HCT116 (cell line): ENCODE measurements around the gene ZNF398. TPM values are rescaled to one million over a fixed set of nuclear protein-coding genes. Genes with fewer than 3 reads are reported as not detected.

ENCODE experiments used
- ATAC-seq: fragments of 200-7000 bp; cut with Tn5 transposase; 2 replicates; pipeline ENCODE4 v1.9.1; 2020; ENCODE audit warnings: mild to moderate bottlenecking, moderate library complexity
- BruUV-seq: library from RNA; stranded (reverse); fragments of 400-500 nt; replicated peaks from 2 replicates; lab custom pipeline; 2021; lab: Mats Ljungman, UMichigan
- CTCF ChIA-PET: fragments of 300-600 bp; sonication (Branson Sonifier 250); formaldehyde crosslinking; loops from one replicate; lab custom pipeline; 2021; ENCODE audit warnings: antibody characterized with exemption; lab: Charles Lee
- POLR2A ChIA-PET: fragments of 300-600, 350-600 bp; sonication (Branson Sonifier 250); formaldehyde crosslinking; loops from one replicate; lab custom pipeline; 2021; ENCODE audit warnings: antibody characterized with exemption; lab: Charles Lee
- RAD21 ChIA-PET, 2 experiments: fragments of 300-600 bp; sonication (Branson Sonifier 250); formaldehyde crosslinking; loops; one replicate each; lab custom pipeline; 2023; ENCODE audit warnings: low total read pairs in 2 of 2; ENCODE audit not compliant: uncharacterized antibody in 2 of 2, unreplicated experiment in 2 of 2, low non-redundant PET in 1 of 2; lab: Charles Lee
- DNase-seq: peaks from one replicate; pipeline ENCODE4 v3.0.0-alpha.2; 2010; ENCODE audit warnings: low read depth, low spot score
- H2AFZ ChIP-seq: fragments of 200-600 bp; shearing (Covaris generic), sonication (generic); 2 replicates; pipeline ENCODE4 v1.6.1; 2017; ENCODE audit warnings: low read depth, mixed run types, mixed read lengths, antibody characterized with exemption, low read length; ENCODE audit not compliant: poor library complexity, severe bottlenecking
- H3K27ac ChIP-seq: 2 replicates; pipeline ENCODE4 v1.5.1; 2012; ENCODE audit warnings: low read depth, low read length
- H3K27me3 ChIP-seq: fragments of 200-600 bp; sonication (generic); 2 replicates; pipeline ENCODE4 v1.6.1; 2016; ENCODE audit warnings: mixed run types, low read length, mixed read lengths; ENCODE audit not compliant: insufficient read depth
- H3K36me3 ChIP-seq, 2 experiments: fragments of 200-500 bp in 1 of 2; fragments of 200-600 bp in 1 of 2; sonication (Bioruptor generic) in 1 of 2; sonication (generic) in 1 of 2; 2 replicates each; pipeline versions ENCODE4 v1.5.1 to v1.6.1; 2014 to 2016; ENCODE audit warnings: low read length in 2 of 2, inconsistent platforms in 1 of 2, mixed read lengths in 1 of 2, mixed run types in 1 of 2; ENCODE audit not compliant: insufficient read depth in 2 of 2, control insufficient read depth in 1 of 2
- H3K4me1 ChIP-seq, 2 experiments: fragments of 200-600 bp in 1 of 2; sonication (generic) in 1 of 2; 2 replicates each; pipeline versions ENCODE4 v1.5.1 to v1.6.1; 2012 to 2017; ENCODE audit warnings: low read length in 2 of 2, inconsistent platforms in 1 of 2, mild to moderate bottlenecking in 1 of 2, mixed read lengths in 1 of 2, mixed run types in 1 of 2, moderate library complexity in 1 of 2; ENCODE audit not compliant: insufficient read depth in 2 of 2, control insufficient read depth in 1 of 2
- H3K4me2 ChIP-seq: fragments of 200-600 bp; sonication (generic); 2 replicates; pipeline ENCODE4 v1.6.1; 2017; ENCODE audit warnings: mixed run types, low read length, mixed read lengths
- H3K4me3 ChIP-seq, 2 experiments: fragments of 200-600 bp in 1 of 2; sonication (generic) in 1 of 2; replicated peaks in 1 of 2; 2 replicates each; pipeline ENCODE4 v1.5.1; 2011 to 2016; ENCODE audit warnings: low read length in 2 of 2, control low read depth in 1 of 2, low read depth in 1 of 2, mild to moderate bottlenecking in 1 of 2, mixed read lengths in 1 of 2, mixed run types in 1 of 2
- H3K79me2 ChIP-seq: fragments of 200-600 bp; sonication (generic); 2 replicates; pipeline ENCODE4 v1.6.1; 2017; ENCODE audit warnings: mild to moderate bottlenecking, mixed run types, low read length, moderate library complexity, mixed read lengths; ENCODE audit not compliant: insufficient read depth
- H3K9ac ChIP-seq: fragments of 200-600 bp; sonication (generic); 2 replicates; pipeline ENCODE4 v1.6.1; 2016; ENCODE audit warnings: low read length, mixed read lengths
- H3K9me2 ChIP-seq: fragments of 200-600 bp; sonication (generic), shearing (Covaris generic); 2 replicates; pipeline ENCODE4 v1.6.1; 2017; ENCODE audit warnings: mixed run types, mild to moderate bottlenecking, moderate library complexity; ENCODE audit not compliant: insufficient read depth
- H3K9me3 ChIP-seq, 2 experiments: fragments of 200-500 bp in 1 of 2; fragments of 200-600 bp in 1 of 2; sonication (Bioruptor generic) in 1 of 2; sonication (generic) in 1 of 2; 2 replicates each; pipeline ENCODE4 v1.6.1; 2014 to 2017; ENCODE audit warnings: low read length in 2 of 2, mixed read lengths in 2 of 2, inconsistent platforms in 1 of 2, low read depth in 1 of 2, mild to moderate bottlenecking in 1 of 2, mixed run types in 1 of 2, moderate library complexity in 1 of 2; ENCODE audit not compliant: control insufficient read depth in 1 of 2, insufficient read depth in 1 of 2
- H4K20me1 ChIP-seq: fragments of 200-600 bp; sonication (generic), shearing (Covaris generic); 2 replicates; pipeline ENCODE4 v1.6.1; 2017; ENCODE audit warnings: mixed run types, mild to moderate bottlenecking, moderate library complexity; ENCODE audit not compliant: insufficient read depth
- CEBPB ChIP-seq: IDR thresholded peaks from 2 replicates; pipeline ENCODE4 v1.6.1; 2012; ENCODE audit warnings: low read depth
- CTCF ChIP-seq, 3 experiments: fragments of 200-600 bp in 1 of 3; sonication (generic) in 1 of 3; IDR thresholded peaks in 2 of 3; conservative IDR thresholded peaks in 1 of 3; 2 replicates each; pipeline ENCODE4 v1.5.1; 2012 to 2017; ENCODE audit warnings: low read depth in 2 of 3, low read length in 2 of 3, antibody characterized with exemption in 1 of 3, borderline replicate concordance in 1 of 3, control low read depth in 1 of 3, mild to moderate bottlenecking in 1 of 3, mixed read lengths in 1 of 3, mixed run types in 1 of 3, moderate library complexity in 1 of 3; ENCODE audit not compliant: insufficient read depth in 1 of 3
- EGR1 ChIP-seq: IDR thresholded peaks from 2 replicates; pipeline ENCODE4 v1.6.1; 2012; ENCODE audit warnings: low read depth
- EZH2 ChIP-seq: fragments of 200-600 bp; sonication (generic); IDR thresholded peaks from 2 replicates; pipeline ENCODE4 v1.6.1; 2017; ENCODE audit warnings: antibody characterized with exemption, mixed run types
- FOSL1 ChIP-seq: IDR thresholded peaks from 2 replicates; pipeline ENCODE4 v1.6.1; 2012; ENCODE audit warnings: low read depth
- JUND ChIP-seq: IDR thresholded peaks from 2 replicates; pipeline ENCODE4 v1.6.1; 2012
- POLR2AphosphoS5 ChIP-seq: IDR thresholded peaks from 2 replicates; pipeline ENCODE4 v1.6.1; 2011; ENCODE audit warnings: mild to moderate bottlenecking, low read depth, low read length, moderate library complexity
- ZBTB33 ChIP-seq: IDR thresholded peaks from 2 replicates; pipeline ENCODE4 v1.6.1; 2011; ENCODE audit warnings: mild to moderate bottlenecking, low read length, moderate library complexity; ENCODE audit not compliant: insufficient replicate concordance; ENCODE audit errors: extremely low read depth
- intact Hi-C: fragments of 100-400 bp; cut with micrococcal nuclease; formaldehyde crosslinking; loops from 2 replicates; pipeline ENCODE4 v1.10.0; 2022
- total RNA-seq: library from RNA; stranded (reverse); gene quantifications from one replicate; pipeline ENCODE4 v1.2.1, GENCODE V29; 2021; ENCODE audit not compliant: unreplicated experiment
- TF ChIP-seq, protein P1 (sequence below): IDR thresholded peaks from 2 replicates; pipeline ENCODE4 v1.6.1; 2012

The ZNF398 gene
- total RNA-seq, 1 experiment from 2014 or later, result 14.1 TPM

DNA sequence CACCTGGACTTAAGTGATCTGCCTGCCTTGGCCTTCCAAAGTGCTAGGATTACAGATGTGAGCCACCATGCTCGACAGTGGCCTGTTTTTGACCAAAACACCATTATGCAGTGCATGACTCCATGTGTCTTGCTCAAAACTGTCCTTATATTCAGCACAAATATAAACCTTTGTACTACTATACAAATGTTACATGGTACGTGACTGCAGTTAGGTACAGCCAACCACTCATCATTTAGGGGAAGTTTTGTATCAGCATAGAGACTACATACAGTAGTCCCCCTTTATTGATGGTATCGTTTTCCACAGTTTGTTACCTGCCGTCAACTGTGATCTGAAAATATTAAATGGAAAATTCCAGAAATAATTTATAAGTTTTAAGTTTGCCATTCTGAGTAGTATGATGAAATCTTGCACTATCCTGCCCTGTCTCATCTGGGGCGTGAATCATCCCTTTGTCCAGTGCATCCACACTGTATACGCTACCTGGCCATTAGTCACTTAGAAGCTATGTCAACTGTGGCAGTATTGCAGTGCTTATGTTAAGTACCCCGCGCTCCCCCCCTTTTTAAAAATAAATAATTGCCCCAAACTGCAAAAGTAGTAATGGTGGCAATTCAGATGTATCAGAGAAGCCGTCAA, 24.8 kb downstream of the ZNF398 start:
- CTCF ChIA-PET, result no interaction called here
- no peaks in the 10 kb centered on the region for H3K27me3 ChIP-seq
- TF ChIP-seq FOSL1 (peak; percentile 50; the same call in 1 of the 2 replicates), EGR1 (no peak), JUND (peak; percentile 44; the same call in 1 of the 2 replicates), CEBPB (peak; percentile 66), ZBTB33 (no peak), POLR2AphosphoS5 (0 out of 2 replicates have a peak, but pooled peaks have one; percentile 20), CTCF (IDR thresholded peaks at IDR 0.05 in 2 of 3, conservative IDR thresholded peaks at IDR 0.05 in 1 of 3; ENCODE audit: borderline replicate concordance in 1 of 3, insufficient read depth in 1 of 3, low read depth in 2 of 3, low read length in 2 of 3) (no peak), EZH2 (no peak)
- TF ChIP-seq, protein P1, sequence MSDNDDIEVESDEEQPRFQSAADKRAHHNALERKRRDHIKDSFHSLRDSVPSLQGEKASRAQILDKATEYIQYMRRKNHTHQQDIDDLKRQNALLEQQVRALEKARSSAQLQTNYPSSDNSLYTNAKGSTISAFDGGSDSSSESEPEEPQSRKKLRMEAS, result 0 out of 2 replicates have a peak, but pooled peaks have one; percentile 15
- TF ChIP-seq, all 23 proteins: peak for 5
- H3K4me3 ChIP-seq, result no peak overlapping the region
- BruUV-seq, result no TSS peak
- H3K4me2 ChIP-seq, result no peak overlapping the region
- H3K9me3 ChIP-seq, result no peaks in the 10 kb centered on the region
- no peak overlapping the region for H3K27ac ChIP-seq
- H4K20me1 ChIP-seq, result no peaks in the 10 kb centered on the region
- no peak overlapping the region for H2AFZ ChIP-seq
- intact Hi-C loops, result no loop called here
- H3K4me1 ChIP-seq, result no peaks in the 10 kb centered on the region
- H3K9ac ChIP-seq, result no peak overlapping the region
- DNase-seq (no peak), ATAC-seq (no peak)
- POLR2A ChIA-PET, result no interaction called here
- RAD21 ChIA-PET, result no interaction called here
- peaks cover 11 to 31% of the 10 kb centered on the region in 2 experiments; a peak in 3 of 4 replicates for H3K36me3 ChIP-seq
- no peaks in the 10 kb centered on the region for H3K79me2 ChIP-seq
- no peaks in the 10 kb centered on the region for H3K9me2 ChIP-seq
